Epithelial cell of proximal tubule (primary cell): ENCODE data around the gene UBE2Z. TPM values are rescaled to one million over a fixed set of nuclear protein-coding genes. Genes with fewer than 3 reads are reported as not detected.

Experiments
- DNase-seq: peaks from one replicate; pipeline ENCODE4 v3.0.0-alpha.2; 2011; ENCODE audit warnings: low read depth
- H3K4me3 ChIP-seq: 2 replicates; pipeline ENCODE4 v1.5.1; 2011; ENCODE audit warnings: low read depth, mild to moderate bottlenecking, low read length
- CTCF ChIP-seq: conservative IDR thresholded peaks from 2 replicates; pipeline ENCODE4 v1.5.1; 2012; ENCODE audit warnings: low read depth, mild to moderate bottlenecking, low read length
- total RNA-seq: library from RNA; depleted of rRNA; stranded (reverse); fragments of >200 nt; gene quantifications from 2 replicates; pipeline ENCODE4 v1.2.3, GENCODE V29; 2015

UBE2Z gene
- total RNA-seq = 71.0 and 78.9 TPM in 2 replicates

- peak; percentile 6 for TF ChIP-seq CTCF
- H3K4me3 ChIP-seq = peak within 1 kb of the TSS; percentile 68
- DNase-seq = no peak
Observed at GRCh38 chr17:48908047-48908843, at the start of gene UBE2Z. UBE2Z (plus strand) TSS chr17:48908407; CDS start chr17:48908504, 97 bp downstream.

- no peak for DNase-seq
- no peak overlapping the region for H3K4me3 ChIP-seq
- TF ChIP-seq CTCF = peak; percentile 29
Observed at GRCh38 chr17:48860034-48860433, 48.2 kb upstream of the UBE2Z start.

- no peak for DNase-seq
- no peak for TF ChIP-seq CTCF
- no peak overlapping the region for H3K4me3 ChIP-seq
Observed at GRCh38 chr17:48860456-48860855, 47.8 kb upstream of the UBE2Z start.

GRCh38 chr17:48868916-48869500 lies 39.2 kb upstream of the UBE2Z start:
- H3K4me3 ChIP-seq = no peak overlapping the region
- no peak for TF ChIP-seq CTCF
- no peak for DNase-seq

- no peak for TF ChIP-seq CTCF
Observed at GRCh38 chr17:48869821-48870318, 38.3 kb upstream of the UBE2Z start.

GRCh38 chr17:48871035-48871550 lies 37.1 kb upstream of the UBE2Z start:
- no peak for DNase-seq
- no peak for TF ChIP-seq CTCF
- no peak overlapping the region for H3K4me3 ChIP-seq

More at GRCh38 chr17:48869821-48870318, 38.3 kb upstream of the UBE2Z start:
- no peak overlapping the region for H3K4me3 ChIP-seq
- no peak for DNase-seq
